ENCODE results near the gene ZBTB7B. TPM values are rescaled to one million over a fixed set of nuclear protein-coding genes. Genes with fewer than 3 reads are reported as not detected.

The ZBTB7B gene
- total and polyA plus RNA-seq, 2 donors (not counting 1 experiment from before 2014, with no cell fraction given) = 55.7 to 67.3 TPM

GRCh38 chr1:155044812-155045657 is 42.4 kb downstream of the ZBTB7B start:
- intact Hi-C loops (cut with micrococcal nuclease) = loop anchor here (1.0 kb wide), 2 partner anchors 16 to 39 kb away; no protein-coding TSS in a partner anchor
- Mint-ChIP-seq H3K4me3 (peak overlapping the region; percentile 30), H3K9me3 (ENCODE audit: insufficient read depth) (no peaks in the 10 kb centered on the region), H3K4me1 (peaks cover 10% of the 10 kb centered on the region), H3K27me3 (peaks cover 3% of the 10 kb centered on the region), H3K27ac (peak overlapping the region; percentile 54)
- Histone ChIP-seq H2AFZ (ENCODE audit: insufficient read depth, low read depth, low read length, poor library complexity, severe bottlenecking) (no peak overlapping the region), H3K27ac (ENCODE audit: low read length in 2 of 2) (no peak overlapping the region), H3K79me2 (ENCODE audit: control insufficient read depth, insufficient read depth, low read length) (no peaks in the 10 kb centered on the region), H3K27me3 (replicated peaks in 1 of 4; ENCODE audit: control extremely low read depth in 1 of 4, control insufficient read depth in 3 of 4, insufficient read depth in 4 of 4, low read length in 3 of 4) (no peaks in the 10 kb centered on the region), H3K4me2 (replicated peaks; ENCODE audit: low read depth, low read length, poor library complexity, severe bottlenecking) (no peak overlapping the region), H3K36me3 (replicated peaks in 1 of 2; ENCODE audit: control extremely low read depth in 1 of 2, control insufficient read depth in 1 of 2, extremely low read depth in 1 of 2, insufficient read depth in 2 of 2, low read length in 1 of 2) (no peaks in the 10 kb centered on the region), H3K4me3 (ENCODE audit: control extremely low read depth in 1 of 5, extremely low read depth in 1 of 5, insufficient read depth in 1 of 5, low read depth in 2 of 5, low read length in 4 of 5) (no peak overlapping the region), H4K20me1 (ENCODE audit: control insufficient read depth, insufficient read depth, low read length, poor library complexity, severe bottlenecking) (no peaks in the 10 kb centered on the region), H3K4me1 (ENCODE audit: control insufficient read depth in 2 of 2, insufficient read depth in 2 of 2, low read length in 2 of 2) (peaks cover 0 to under 1% of the 10 kb centered on the region in 2 donors), H3K9me3 (ENCODE audit: control extremely low read depth in 1 of 3, control insufficient read depth in 2 of 3, insufficient read depth in 1 of 3, low read length in 2 of 3) (no peaks in the 10 kb centered on the region), H3K9ac (ENCODE audit: low read length) (no peak overlapping the region)
- 57% methylated on average over 6 of the region's 7 CpGs for WGBS (ENCODE audit: insufficient coverage)
- ATAC-seq (ENCODE audit: low read depth) (peak; percentile 92), DNase-seq (peak; percentile 76)
- TF ChIP-seq CTCF (IDR thresholded peaks at IDR 0.05) (peak; percentile 63), EZH2 (IDR thresholded peaks at IDR 0.05; ENCODE audit: borderline replicate concordance, insufficient read depth, low read depth, low read length, poor library complexity, severe bottlenecking) (no peak)
- ChIA-PET CTCF (interaction anchor here (0.8 to 16.6 kb wide), 22 partner anchors 12 to 712 kb away, joined by 3 to 370 read pairs (median 6); partner anchors contain the start of genes DCST1, DCST2, EFNA4 and KRTCAP2), POLR2A (interaction anchor here (0.9 to 2.1 kb wide), 2 partner anchors 17 to 108 kb away, joined by 3 to 8 read pairs; partner anchors contain the start of gene PMVK)
